HEK293 (cell line): ENCODE data around the gene C1orf21.
A peak's percentile ranks its signal among the peaks of the same experiment; 100 is the strongest.

Experiments used
- FEZF1 ChIP-seq: fragments of 450-650 bp; formaldehyde crosslinking; IDR thresholded peaks from 2 replicates; pipeline ENCODE4 v1.5.1; 2016; ENCODE audit warnings: missing biosample characterization, missing genetic modification characterization
- HOXD13 ChIP-seq: sonication (generic); formaldehyde crosslinking; IDR thresholded peaks from 2 replicates; pipeline ENCODE4 v1.8.0; 2022; ENCODE audit warnings: missing genetic modification reagents, borderline replicate concordance
- INSM2 ChIP-seq: fragments of 450-650 bp; formaldehyde crosslinking; IDR thresholded peaks from 2 replicates; pipeline ENCODE4 v1.5.1; 2016; ENCODE audit warnings: missing biosample characterization, missing genetic modification characterization
- KLF7 ChIP-seq: fragments of 450-650 bp; formaldehyde crosslinking; IDR thresholded peaks from 2 replicates; pipeline ENCODE4 v1.5.1; 2016; ENCODE audit warnings: missing biosample characterization, missing genetic modification characterization, borderline replicate concordance
- KLF9 ChIP-seq: fragments of 450-650 bp; formaldehyde crosslinking; IDR thresholded peaks from 2 replicates; pipeline ENCODE4 v1.5.1; 2016; ENCODE audit warnings: missing biosample characterization, missing genetic modification characterization, low read depth
- PRDM1 ChIP-seq: fragments of 450-650 bp; formaldehyde crosslinking; IDR thresholded peaks from 2 replicates; pipeline ENCODE4; 2016; ENCODE audit warnings: missing biosample characterization, missing genetic modification characterization
- REST ChIP-seq: fragments of 450-650 bp; formaldehyde crosslinking; IDR thresholded peaks from 2 replicates; pipeline ENCODE4 v1.5.1; 2016; ENCODE audit warnings: missing biosample characterization, missing genetic modification characterization
- SCRT2 ChIP-seq: fragments of 450-650 bp; formaldehyde crosslinking; IDR thresholded peaks from 2 replicates; pipeline ENCODE4 v1.5.1; 2016; ENCODE audit warnings: missing biosample characterization, missing genetic modification characterization
- SP7 ChIP-seq: fragments of 450-650 bp; formaldehyde crosslinking; IDR thresholded peaks from 2 replicates; pipeline ENCODE4 v1.5.1; 2016; ENCODE audit warnings: missing biosample characterization, missing genetic modification characterization
- TCF7L2 ChIP-seq: IDR thresholded peaks from 2 replicates; pipeline ENCODE4 v1.6.1; 2011; ENCODE audit warnings: low read depth, mild to moderate bottlenecking, inconsistent platforms, low read length, moderate library complexity, borderline replicate concordance
- WT1 ChIP-seq: fragments of 450-650 bp; formaldehyde crosslinking; IDR thresholded peaks from 2 replicates; pipeline ENCODE4 v1.5.1; 2016; ENCODE audit warnings: missing biosample characterization, missing genetic modification characterization
- ZBTB20 ChIP-seq: fragments of 450-650 bp; formaldehyde crosslinking; IDR thresholded peaks from 2 replicates; pipeline ENCODE4 v1.5.1; 2016; ENCODE audit warnings: missing biosample characterization, missing genetic modification characterization
- ZBTB48 ChIP-seq: fragments of 450-650 bp; formaldehyde crosslinking; IDR thresholded peaks from 2 replicates; pipeline ENCODE4 v1.5.1; 2016; ENCODE audit warnings: missing biosample characterization, missing genetic modification characterization
- ZNF133 ChIP-seq: fragments of 450-650 bp; formaldehyde crosslinking; IDR thresholded peaks from 2 replicates; pipeline ENCODE4 v1.5.1; 2016; ENCODE audit warnings: missing biosample characterization, missing genetic modification characterization
- ZNF2 ChIP-seq: fragments of 450-650 bp; formaldehyde crosslinking; IDR thresholded peaks from 2 replicates; pipeline ENCODE4 v1.5.1; 2016; ENCODE audit warnings: missing biosample characterization, missing genetic modification characterization
- ZNF221 ChIP-seq: fragments of 450-650 bp; formaldehyde crosslinking; IDR thresholded peaks from 2 replicates; pipeline ENCODE4 v1.5.1; 2017; ENCODE audit warnings: missing biosample characterization, missing genetic modification characterization, borderline replicate concordance
- ZNF223 ChIP-seq: fragments of 450-650 bp; formaldehyde crosslinking; IDR thresholded peaks from 2 replicates; pipeline ENCODE4 v1.5.1; 2016; ENCODE audit warnings: missing biosample characterization, missing genetic modification characterization
- ZNF26 ChIP-seq: fragments of 450-650 bp; formaldehyde crosslinking; IDR thresholded peaks from 2 replicates; pipeline ENCODE4 v1.5.1; 2016; ENCODE audit warnings: missing biosample characterization, missing genetic modification characterization
- ZNF324 ChIP-seq: fragments of 450-650 bp; formaldehyde crosslinking; IDR thresholded peaks from 2 replicates; pipeline ENCODE4 v1.5.1; 2016; ENCODE audit warnings: missing biosample characterization, missing genetic modification characterization
- ZNF335 ChIP-seq: fragments of 450-650 bp; formaldehyde crosslinking; conservative IDR thresholded peaks from 2 replicates; pipeline ENCODE4 v1.5.1; 2016; ENCODE audit warnings: missing biosample characterization, missing genetic modification characterization
- ZNF394 ChIP-seq: fragments of 450-650 bp; formaldehyde crosslinking; IDR thresholded peaks from 2 replicates; pipeline ENCODE4 v1.5.1; 2016; ENCODE audit warnings: missing biosample characterization, missing genetic modification characterization, mild to moderate bottlenecking, moderate library complexity, borderline replicate concordance
- ZNF639 ChIP-seq: fragments of 450-650 bp; formaldehyde crosslinking; IDR thresholded peaks from 2 replicates; pipeline ENCODE4 v1.5.1; 2016; ENCODE audit warnings: missing biosample characterization, missing genetic modification characterization
- ZNF777 ChIP-seq: fragments of 450-650 bp; formaldehyde crosslinking; IDR thresholded peaks from 2 replicates; pipeline ENCODE4 v1.5.1; 2017; ENCODE audit warnings: missing biosample characterization, missing genetic modification characterization, borderline replicate concordance
- ZSCAN23 ChIP-seq: fragments of 450-650 bp; formaldehyde crosslinking; IDR thresholded peaks from 2 replicates; pipeline ENCODE4 v1.5.1; 2016; ENCODE audit warnings: missing biosample characterization, missing genetic modification characterization
- ZSCAN30 ChIP-seq: fragments of 450-650 bp; IDR thresholded peaks from 2 replicates; pipeline ENCODE4 v1.5.1; 2018; ENCODE audit warnings: missing biosample characterization, mild to moderate bottlenecking, missing genetic modification characterization, moderate library complexity
- TF ChIP-seq, protein P1 (sequence below): fragments of 450-650 bp; formaldehyde crosslinking; IDR thresholded peaks from 2 replicates; pipeline ENCODE4 v1.5.1; 2016; ENCODE audit warnings: missing biosample characterization, missing genetic modification characterization
- TF ChIP-seq, protein P2 (sequence below): sonication (generic); formaldehyde crosslinking; IDR thresholded peaks from 2 replicates; pipeline ENCODE4 v1.8.1; 2022; ENCODE audit warnings: mild to moderate bottlenecking, moderate library complexity, missing genetic modification reagents

The C1orf21 gene

GRCh38 chr1:184387476-184388318 lies 868 bp downstream of the C1orf21 start (continued):
- TF ChIP-seq INSM2 (tag by site-specific recombination) (no peak), ZBTB20 (tag by site-specific recombination) (peak; percentile 26; the same call in 1 of the 2 replicates), ZNF324 (no peak), ZNF777 (no peak), KLF9 (tag by site-specific recombination) (no peak), ZNF26 (tag by site-specific recombination) (no peak), TCF7L2 (peak; percentile 45; the same call in 1 of the 2 replicates), WT1 (tag by site-specific recombination) (no peak), ZNF2 (tag by site-specific recombination) (0 out of 2 replicates have a peak, but pooled peaks have one; percentile 39), ZNF133 (tag by site-specific recombination) (no peak), SCRT2 (tag by site-specific recombination) (no peak), FEZF1 (tag by site-specific recombination) (peak; percentile 14; the same call in 1 of the 2 replicates), ZNF335 (peak; percentile 97), PRDM1 (tag by site-specific recombination) (peak; percentile 71), KLF7 (tag by site-specific recombination) (no peak), ZNF639 (tag by site-specific recombination) (no peak), ZNF394 (tag by site-specific recombination) (no peak), HOXD13 (CRISPR knock-in tag) (no peak), SP7 (tag by site-specific recombination) (no peak), REST (tag by site-specific recombination) (no peak), ZSCAN30 (tag by site-specific recombination) (no peak), ZNF221 (no peak), ZBTB48 (no peak), ZNF223 (tag by site-specific recombination) (no peak), ZSCAN23 (no peak)
- TF ChIP-seq, protein P1, sequence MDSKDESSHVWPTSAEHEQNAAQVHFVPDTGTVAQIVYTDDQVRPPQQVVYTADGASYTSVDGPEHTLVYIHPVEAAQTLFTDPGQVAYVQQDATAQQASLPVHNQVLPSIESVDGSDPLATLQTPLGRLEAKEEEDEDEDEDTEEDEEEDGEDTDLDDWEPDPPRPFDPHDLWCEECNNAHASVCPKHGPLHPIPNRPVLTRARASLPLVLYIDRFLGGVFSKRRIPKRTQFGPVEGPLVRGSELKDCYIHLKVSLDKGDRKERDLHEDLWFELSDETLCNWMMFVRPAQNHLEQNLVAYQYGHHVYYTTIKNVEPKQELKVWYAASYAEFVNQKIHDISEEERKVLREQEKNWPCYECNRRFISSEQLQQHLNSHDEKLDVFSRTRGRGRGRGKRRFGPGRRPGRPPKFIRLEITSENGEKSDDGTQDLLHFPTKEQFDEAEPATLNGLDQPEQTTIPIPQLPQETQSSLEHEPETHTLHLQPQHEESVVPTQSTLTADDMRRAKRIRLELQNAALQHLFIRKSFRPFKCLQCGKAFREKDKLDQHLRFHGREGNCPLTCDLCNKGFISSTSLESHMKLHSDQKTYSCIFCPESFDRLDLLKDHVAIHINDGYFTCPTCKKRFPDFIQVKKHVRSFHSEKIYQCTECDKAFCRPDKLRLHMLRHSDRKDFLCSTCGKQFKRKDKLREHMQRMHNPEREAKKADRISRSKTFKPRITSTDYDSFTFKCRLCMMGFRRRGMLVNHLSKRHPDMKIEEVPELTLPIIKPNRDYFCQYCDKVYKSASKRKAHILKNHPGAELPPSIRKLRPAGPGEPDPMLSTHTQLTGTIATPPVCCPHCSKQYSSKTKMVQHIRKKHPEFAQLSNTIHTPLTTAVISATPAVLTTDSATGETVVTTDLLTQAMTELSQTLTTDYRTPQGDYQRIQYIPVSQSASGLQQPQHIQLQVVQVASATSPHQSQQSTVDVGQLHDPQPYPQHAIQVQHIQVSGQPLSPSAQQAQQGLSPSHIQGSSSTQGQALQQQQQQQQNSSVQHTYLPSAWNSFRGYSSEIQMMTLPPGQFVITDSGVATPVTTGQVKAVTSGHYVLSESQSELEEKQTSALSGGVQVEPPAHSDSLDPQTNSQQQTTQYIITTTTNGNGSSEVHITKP, result no peak
- TF ChIP-seq, protein P2, sequence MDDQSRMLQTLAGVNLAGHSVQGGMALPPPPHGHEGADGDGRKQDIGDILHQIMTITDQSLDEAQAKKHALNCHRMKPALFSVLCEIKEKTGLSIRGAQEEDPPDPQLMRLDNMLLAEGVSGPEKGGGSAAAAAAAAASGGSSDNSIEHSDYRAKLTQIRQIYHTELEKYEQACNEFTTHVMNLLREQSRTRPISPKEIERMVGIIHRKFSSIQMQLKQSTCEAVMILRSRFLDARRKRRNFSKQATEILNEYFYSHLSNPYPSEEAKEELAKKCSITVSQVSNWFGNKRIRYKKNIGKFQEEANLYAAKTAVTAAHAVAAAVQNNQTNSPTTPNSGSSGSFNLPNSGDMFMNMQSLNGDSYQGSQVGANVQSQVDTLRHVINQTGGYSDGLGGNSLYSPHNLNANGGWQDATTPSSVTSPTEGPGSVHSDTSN (CRISPR knock-in tag), result no peak
